Activated CD8-positive, alpha-beta T cell treated with anti-CD3 and anti-CD28 coated beads for 36 hours (primary cell): ENCODE results near the gene ELANE. TPM values are rescaled to one million over a fixed set of nuclear protein-coding genes. Genes with fewer than 3 reads are reported as not detected.
"Not testable (repeated sequence)": the region's sequence is repeated elsewhere in the genome, so short reads cannot be mapped to it uniquely, and the experiment has no call there.

Experiments
- ATAC-seq: fragments of 200-7000 bp; cut with Tn5 transposase; one replicate; pipeline ENCODE4 v1.10.0; 2021; ENCODE audit warnings: mild to moderate bottlenecking, moderate library complexity
- CTCF ChIA-PET: fragments of 350-600 bp; sonication (Branson Sonifier 250); formaldehyde crosslinking; loops from one replicate; lab custom pipeline; 2021; ENCODE audit warnings: antibody characterized with exemption; lab: Charles Lee
- POLR2A ChIA-PET: fragments of 350-600 bp; sonication (Branson Sonifier 250); formaldehyde crosslinking; loops from one replicate; lab custom pipeline; 2021; ENCODE audit warnings: antibody characterized with exemption; lab: Charles Lee
- DNase-seq: peaks from one replicate; pipeline ENCODE4 v3.0.0-alpha.2; 2020
- H3K27ac Mint-ChIP-seq: one replicate; pipeline ENCODE4 v1.8.0; 2021; ENCODE audit warnings: mild to moderate bottlenecking, mixed read lengths
- H3K27me3 Mint-ChIP-seq: one replicate; pipeline ENCODE4 v1.8.0; 2021; ENCODE audit warnings: mixed read lengths
- H3K36me3 Mint-ChIP-seq: one replicate; pipeline ENCODE4 v1.8.0; 2021; ENCODE audit warnings: low read depth, mixed read lengths
- H3K4me1 Mint-ChIP-seq: one replicate; pipeline ENCODE4 v1.8.0; 2021; ENCODE audit warnings: low read depth, mixed read lengths
- H3K4me3 Mint-ChIP-seq: one replicate; pipeline ENCODE4 v1.8.0; 2021; ENCODE audit warnings: mild to moderate bottlenecking, moderate library complexity, mixed read lengths
- H3K9me3 Mint-ChIP-seq: one replicate; pipeline ENCODE4 v1.8.0; 2021; ENCODE audit warnings: mixed read lengths
- intact Hi-C: fragments of 100-400 bp; cut with micrococcal nuclease; formaldehyde crosslinking; loops from one replicate; pipeline ENCODE4 v1.10.0; 2022
- total RNA-seq, 2 experiments: library from RNA; stranded (reverse); gene quantifications; one replicate each; pipeline ENCODE4 v1.2.3, GENCODE V29; 2021
- TF ChIP-seq, protein P1 (sequence below): fragments of 200-600 bp; IDR thresholded peaks from one replicate; pipeline ENCODE4 v1.8.0; 2022; ENCODE audit warnings: antibody characterized with exemption, mild to moderate bottlenecking

ELANE gene
- total RNA-seq, 2 experiments from 2014 or later: not detected

DNA sequence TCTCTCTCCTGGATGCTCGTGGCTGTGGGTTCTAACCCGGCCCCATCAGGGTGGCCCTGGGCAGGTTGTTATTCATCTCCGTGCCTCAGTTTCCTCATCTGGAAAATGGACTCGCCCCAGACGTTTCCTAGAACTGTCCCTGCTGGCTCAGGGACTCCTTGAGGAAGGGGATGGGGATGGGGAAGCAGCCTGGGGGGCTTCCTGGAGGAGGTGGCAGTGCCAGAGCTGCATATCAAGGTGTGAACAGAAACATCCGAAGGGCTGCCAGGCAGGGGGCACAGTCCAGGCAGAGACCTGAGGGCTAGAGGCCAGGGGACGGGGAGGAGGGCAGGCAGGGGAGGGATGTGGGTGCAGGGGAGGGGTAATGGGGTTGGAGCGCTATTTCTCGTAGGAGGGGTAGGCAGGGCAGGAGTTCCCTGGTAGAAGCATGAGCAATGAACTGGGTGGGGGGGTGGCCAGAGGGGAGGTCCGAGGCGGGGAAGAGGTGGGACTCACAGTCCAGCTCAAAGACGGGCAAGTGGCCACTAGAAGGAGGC, 3.6 kb upstream of the ELANE start:
- Mint-ChIP-seq H3K27ac (no peak overlapping the region), H3K9me3 (no peaks in the 10 kb centered on the region), H3K27me3 (peaks cover 33% of the 10 kb centered on the region), H3K36me3 (no peaks in the 10 kb centered on the region), H3K4me1 (peaks cover 3% of the 10 kb centered on the region), H3K4me3 (no peak overlapping the region)
- DNase-seq (no peak), ATAC-seq (no peak)
- CTCF ChIA-PET: no interaction called here
- TF ChIP-seq, protein P1, sequence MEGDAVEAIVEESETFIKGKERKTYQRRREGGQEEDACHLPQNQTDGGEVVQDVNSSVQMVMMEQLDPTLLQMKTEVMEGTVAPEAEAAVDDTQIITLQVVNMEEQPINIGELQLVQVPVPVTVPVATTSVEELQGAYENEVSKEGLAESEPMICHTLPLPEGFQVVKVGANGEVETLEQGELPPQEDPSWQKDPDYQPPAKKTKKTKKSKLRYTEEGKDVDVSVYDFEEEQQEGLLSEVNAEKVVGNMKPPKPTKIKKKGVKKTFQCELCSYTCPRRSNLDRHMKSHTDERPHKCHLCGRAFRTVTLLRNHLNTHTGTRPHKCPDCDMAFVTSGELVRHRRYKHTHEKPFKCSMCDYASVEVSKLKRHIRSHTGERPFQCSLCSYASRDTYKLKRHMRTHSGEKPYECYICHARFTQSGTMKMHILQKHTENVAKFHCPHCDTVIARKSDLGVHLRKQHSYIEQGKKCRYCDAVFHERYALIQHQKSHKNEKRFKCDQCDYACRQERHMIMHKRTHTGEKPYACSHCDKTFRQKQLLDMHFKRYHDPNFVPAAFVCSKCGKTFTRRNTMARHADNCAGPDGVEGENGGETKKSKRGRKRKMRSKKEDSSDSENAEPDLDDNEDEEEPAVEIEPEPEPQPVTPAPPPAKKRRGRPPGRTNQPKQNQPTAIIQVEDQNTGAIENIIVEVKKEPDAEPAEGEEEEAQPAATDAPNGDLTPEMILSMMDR: no peak
- POLR2A ChIA-PET: interaction anchor here (0.7 to 0.9 kb wide), 2 partner anchors 46 to 161 kb away, joined by 3 read pairs; no protein-coding TSS in a partner anchor
- intact Hi-C loops: no loop called here

- DNase-seq, H3K27ac Mint-ChIP-seq, H3K36me3 Mint-ChIP-seq, H3K4me1 Mint-ChIP-seq, H3K4me3 Mint-ChIP-seq, intact Hi-C loops, H3K9me3 Mint-ChIP-seq, ATAC-seq: not testable (repeated sequence)
- CTCF ChIA-PET: interaction anchor here (1.1 kb wide), 2 partner anchors 9 to 80 kb away, joined by 3 to 4 read pairs; no protein-coding TSS in a partner anchor
- H3K27me3 Mint-ChIP-seq: peaks cover 33% of the 10 kb centered on the region
- POLR2A ChIA-PET: interaction anchor here (0.9 kb wide), 1 partner anchor 46 kb away, joined by 3 read pairs; no protein-coding TSS in a partner anchor
Observed at GRCh38 chr19:849195-849594, 2.9 kb upstream of the ELANE start.

DNA sequence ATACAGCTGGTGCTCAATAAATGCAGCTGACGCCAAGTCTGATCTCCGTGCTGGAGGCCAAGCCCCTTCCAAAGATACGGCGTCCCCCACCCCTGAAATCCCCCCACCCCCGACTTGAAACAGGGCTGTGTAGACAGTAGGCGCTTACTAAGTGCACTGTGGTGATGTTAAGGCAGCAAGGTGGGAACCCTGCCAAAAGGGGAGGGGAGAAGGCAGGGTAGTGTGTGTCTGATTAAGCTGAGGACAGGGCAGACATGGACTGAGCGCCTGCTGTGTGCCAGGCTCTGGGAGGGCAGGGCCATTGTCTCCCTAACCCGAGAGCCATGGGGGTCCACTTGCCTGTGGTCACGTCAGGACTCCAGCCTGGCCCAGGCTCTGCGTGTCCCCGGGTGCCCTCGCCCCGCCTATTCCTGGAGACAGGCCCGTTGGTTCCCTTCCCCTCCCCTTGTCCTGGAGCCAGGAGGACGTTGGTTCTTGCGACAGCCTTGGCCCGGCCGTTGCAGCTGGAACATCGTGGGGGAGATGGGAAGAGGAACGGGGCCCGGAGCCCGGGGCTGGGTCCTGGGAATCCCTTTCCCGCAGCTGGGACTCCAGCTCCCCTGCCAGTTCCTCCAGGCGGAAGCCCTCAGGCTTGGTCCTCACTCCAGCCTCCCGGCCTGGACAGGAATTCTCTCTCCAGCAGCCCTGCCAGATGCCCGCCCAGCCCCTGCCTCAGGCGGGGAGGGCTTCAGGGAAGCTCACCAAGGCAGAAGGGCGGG, 1.7 kb upstream of the ELANE start:
- ChIA-PET CTCF (interaction anchor here (1.1 kb wide), 1 partner anchor 8 kb away, joined by 4 read pairs; no protein-coding TSS in a partner anchor), POLR2A (no interaction called here)
- Mint-ChIP-seq H3K4me1 (no peaks in the 10 kb centered on the region), H3K4me3 (no peak overlapping the region), H3K36me3 (no peaks in the 10 kb centered on the region), H3K27ac (no peak overlapping the region), H3K9me3 (no peaks in the 10 kb centered on the region), H3K27me3 (peaks cover 25% of the 10 kb centered on the region)
- DNase-seq: peak; percentile 45
- TF ChIP-seq, protein P1: no peak
- ATAC-seq: peak; percentile 24
- intact Hi-C loops: no loop called here

- Mint-ChIP-seq H3K9me3 (no peaks in the 10 kb centered on the region), H3K27me3 (peaks cover 21% of the 10 kb centered on the region), H3K36me3 (no peaks in the 10 kb centered on the region), H3K4me3 (no peak overlapping the region), H3K4me1 (no peaks in the 10 kb centered on the region), H3K27ac (no peak overlapping the region)
- CTCF ChIA-PET: no interaction called here
- DNase-seq (no peak), ATAC-seq (no peak)
- POLR2A ChIA-PET: no interaction called here
- intact Hi-C loops: no loop called here
- TF ChIP-seq, protein P1: no peak
Observed at GRCh38 chr19:850979-851335, 1.1 kb upstream of the ELANE start.

DNA sequence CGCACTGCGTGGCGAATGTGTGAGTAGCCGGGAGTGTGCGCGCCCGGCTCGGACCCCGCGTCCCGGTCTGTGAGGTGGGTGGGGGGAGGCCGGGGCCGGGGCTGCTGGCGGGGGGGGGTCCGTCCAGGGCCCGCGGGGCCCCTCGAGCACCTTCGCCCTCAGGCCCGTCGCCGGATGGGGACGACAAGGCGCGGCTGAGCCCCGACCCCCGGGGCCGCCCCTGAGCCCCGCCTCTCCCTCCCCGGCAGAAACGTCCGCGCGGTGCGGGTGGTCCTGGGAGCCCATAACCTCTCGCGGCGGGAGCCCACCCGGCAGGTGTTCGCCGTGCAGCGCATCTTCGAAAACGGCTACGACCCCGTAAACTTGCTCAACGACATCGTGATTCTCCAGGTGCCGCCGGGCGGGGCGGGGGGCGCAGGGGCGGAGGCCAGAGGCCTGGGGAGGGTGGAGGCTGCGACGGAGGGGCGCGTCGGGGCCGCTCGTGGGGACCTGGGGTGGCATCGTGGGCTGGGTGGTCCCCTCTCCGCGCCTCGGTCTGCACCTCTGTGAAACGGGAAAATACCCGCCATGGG, 997 bp downstream of the ELANE start:
- Mint-ChIP-seq H3K27me3 (peaks cover 11% of the 10 kb centered on the region), H3K27ac (no peak overlapping the region), H3K4me3 (no peak overlapping the region), H3K4me1 (no peaks in the 10 kb centered on the region), H3K9me3 (no peaks in the 10 kb centered on the region), H3K36me3 (no peaks in the 10 kb centered on the region)
- ATAC-seq (no peak), DNase-seq (no peak)
- CTCF ChIA-PET: no interaction called here
- TF ChIP-seq, protein P1: no peak
- intact Hi-C loops: no loop called here
- POLR2A ChIA-PET: no interaction called here

- intact Hi-C loops, H3K4me3 Mint-ChIP-seq, H3K9me3 Mint-ChIP-seq, DNase-seq, ATAC-seq, H3K27ac Mint-ChIP-seq, H3K4me1 Mint-ChIP-seq, H3K36me3 Mint-ChIP-seq: not testable (repeated sequence)
- ChIA-PET CTCF (interaction anchor here (0.9 kb wide), 1 partner anchor 131 kb away, joined by 4 read pairs; the partner anchor contains the start of gene WDR18), POLR2A (interaction anchor here (0.5 to 0.6 kb wide), 3 partner anchors 19 to 73 kb away, joined by 3 to 4 read pairs (median 3); no protein-coding TSS in a partner anchor)
- H3K27me3 Mint-ChIP-seq: peaks cover 11% of the 10 kb centered on the region
Observed at GRCh38 chr19:853614-854220, 1.6 kb downstream of the ELANE start.
